Fibroblast of skin of left biceps (primary cell): Measurements from ENCODE around the gene DPF3.
A peak's percentile ranks its signal among the peaks of the same experiment; 100 is the strongest.

Source experiments
- DNase-seq, 2 experiments: peaks; one replicate each; pipeline ENCODE4 v3.0.0-alpha.2; 2013; ENCODE audit warnings: low read depth in 2 of 2

DPF3 gene

DNA sequence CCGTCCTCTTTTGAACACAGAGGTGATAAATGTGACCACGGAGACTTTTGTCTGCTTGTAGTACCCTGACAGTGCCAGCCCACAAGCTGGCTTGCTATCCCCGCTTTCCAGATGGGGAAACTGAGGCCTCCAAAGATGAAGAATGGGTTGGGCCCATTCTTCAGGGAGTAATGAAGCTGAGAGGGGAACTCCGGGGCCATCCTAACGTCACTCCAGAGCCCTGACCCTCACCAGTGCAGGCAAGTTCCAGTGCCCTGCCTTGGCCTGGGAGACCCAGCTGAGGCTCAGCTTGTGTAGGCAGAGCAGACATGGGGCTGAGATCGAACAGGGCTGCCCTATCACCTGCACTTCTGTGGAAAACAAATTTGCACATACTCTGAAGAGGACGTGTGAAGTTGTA lies 277.1 kb downstream of the DPF3 start:
- no peak for DNase-seq

DNA sequence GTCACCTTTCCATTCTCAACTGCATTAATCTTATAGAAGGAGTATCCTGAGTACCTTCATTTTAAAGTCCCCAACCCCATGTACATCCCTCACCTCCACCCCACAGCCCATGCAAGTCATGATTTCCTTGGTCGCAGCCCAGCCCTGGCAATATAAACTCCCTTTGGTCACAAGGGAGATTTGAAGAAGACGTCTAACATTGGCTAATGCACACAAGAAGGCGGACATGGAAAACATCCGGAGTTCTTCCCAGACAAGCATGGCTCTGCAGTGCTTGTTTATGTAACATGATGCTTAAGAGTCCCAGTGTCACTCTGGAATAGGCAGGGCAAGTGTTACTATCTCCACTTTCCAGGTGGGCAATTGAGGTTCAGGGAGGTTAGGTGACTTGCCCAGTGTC lies 277.6 kb downstream of the DPF3 start:
- DNase-seq: no peak

DNA sequence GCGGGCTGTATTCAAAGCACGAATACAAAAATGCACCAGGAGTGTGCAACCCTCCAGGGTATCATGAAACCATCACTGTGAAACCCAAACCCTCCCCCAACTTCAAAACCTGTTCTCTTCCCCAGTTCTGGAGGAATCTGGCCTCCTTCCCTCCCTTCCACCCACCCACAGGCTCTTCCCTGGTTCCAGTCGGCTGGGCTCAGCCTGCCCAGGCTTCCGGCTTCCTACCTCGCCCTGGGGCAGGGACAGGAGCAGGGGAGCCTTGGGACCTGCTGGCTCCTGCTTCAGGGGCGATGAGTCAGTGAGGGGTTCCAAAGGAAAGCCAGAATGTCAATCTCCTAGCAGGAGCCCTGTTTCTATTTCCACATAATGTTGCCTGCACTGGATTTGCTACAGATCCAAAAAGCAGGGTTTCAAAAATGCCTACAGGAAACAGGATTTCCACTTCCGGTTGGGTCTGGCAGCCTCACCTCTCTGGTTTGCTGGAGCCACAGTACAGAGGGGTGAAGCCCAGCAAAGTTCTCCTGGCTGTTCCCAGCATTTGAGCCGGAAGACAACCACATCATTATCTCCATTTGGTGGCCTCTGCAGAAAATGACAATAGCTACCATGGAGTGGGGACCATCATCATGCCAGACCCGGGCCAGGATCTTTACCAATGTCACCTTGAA lies 278.3 kb downstream of the DPF3 start:
- no peak for DNase-seq

DNA sequence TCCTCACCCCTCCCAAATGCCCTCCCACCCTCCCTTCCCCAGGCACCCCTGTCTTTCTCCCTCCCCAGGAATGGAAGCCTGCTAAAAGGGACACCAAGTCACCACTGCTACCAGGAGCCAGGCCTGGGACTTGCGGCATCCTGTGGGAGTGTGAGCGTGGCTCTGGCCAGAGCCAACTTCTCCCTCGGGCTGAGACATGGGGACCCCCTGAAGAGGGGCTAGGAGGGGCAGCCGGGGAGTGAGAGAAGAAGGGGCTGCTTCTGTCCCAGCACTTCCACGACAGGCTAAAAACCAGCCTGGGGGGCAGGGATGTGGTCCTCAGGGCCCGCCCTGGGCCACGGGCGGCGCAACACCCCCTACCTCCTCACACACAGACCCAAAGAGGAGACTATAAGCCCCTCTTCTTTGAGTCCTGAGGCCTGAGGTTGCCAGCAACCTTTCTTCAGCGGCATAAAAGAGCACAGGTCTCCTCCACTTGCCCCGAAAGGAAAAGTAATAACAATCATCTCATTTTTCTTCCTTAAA lies 278.9 kb downstream of the DPF3 start:
- DNase-seq: no peak

DNA sequence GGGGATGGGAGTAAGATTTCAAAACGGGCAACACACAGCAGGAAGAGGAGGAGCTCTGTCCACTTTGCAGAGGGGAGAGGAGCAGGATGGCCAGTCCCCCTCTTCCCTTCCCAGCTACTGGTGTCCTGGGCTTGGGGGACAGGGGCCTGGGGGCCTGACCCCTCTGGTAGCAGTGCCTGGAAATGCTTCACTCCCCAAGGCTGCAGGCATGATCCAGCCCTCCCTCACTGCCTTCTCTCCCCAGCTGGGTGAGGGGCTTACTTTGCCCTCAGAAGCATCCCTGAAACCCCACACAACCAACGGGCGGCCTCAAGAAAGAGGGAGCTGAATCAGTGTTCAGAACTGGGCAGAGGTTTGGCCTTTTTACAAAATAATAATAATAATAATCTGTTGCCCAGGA lies 279.5 kb downstream of the DPF3 start:
- DNase-seq: no peak

DNA sequence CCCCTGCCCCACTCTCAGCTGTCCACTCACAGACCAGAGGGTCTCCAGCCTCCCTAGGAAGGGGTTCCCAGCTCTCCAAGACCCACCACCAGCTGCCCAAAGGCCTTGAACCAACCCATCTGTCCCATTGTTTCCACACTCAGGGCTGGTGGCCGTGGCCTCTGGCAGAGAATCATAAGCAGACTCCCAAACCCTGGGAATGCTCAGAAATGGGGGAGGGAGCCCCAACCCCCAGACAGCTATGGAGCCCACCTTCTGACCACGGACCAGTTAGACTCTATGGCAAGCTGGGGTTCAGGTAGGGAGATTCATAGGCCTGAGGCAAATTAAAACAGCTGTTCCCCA lies 280.0 kb downstream of the DPF3 start:
- DNase-seq: no peak

DNA sequence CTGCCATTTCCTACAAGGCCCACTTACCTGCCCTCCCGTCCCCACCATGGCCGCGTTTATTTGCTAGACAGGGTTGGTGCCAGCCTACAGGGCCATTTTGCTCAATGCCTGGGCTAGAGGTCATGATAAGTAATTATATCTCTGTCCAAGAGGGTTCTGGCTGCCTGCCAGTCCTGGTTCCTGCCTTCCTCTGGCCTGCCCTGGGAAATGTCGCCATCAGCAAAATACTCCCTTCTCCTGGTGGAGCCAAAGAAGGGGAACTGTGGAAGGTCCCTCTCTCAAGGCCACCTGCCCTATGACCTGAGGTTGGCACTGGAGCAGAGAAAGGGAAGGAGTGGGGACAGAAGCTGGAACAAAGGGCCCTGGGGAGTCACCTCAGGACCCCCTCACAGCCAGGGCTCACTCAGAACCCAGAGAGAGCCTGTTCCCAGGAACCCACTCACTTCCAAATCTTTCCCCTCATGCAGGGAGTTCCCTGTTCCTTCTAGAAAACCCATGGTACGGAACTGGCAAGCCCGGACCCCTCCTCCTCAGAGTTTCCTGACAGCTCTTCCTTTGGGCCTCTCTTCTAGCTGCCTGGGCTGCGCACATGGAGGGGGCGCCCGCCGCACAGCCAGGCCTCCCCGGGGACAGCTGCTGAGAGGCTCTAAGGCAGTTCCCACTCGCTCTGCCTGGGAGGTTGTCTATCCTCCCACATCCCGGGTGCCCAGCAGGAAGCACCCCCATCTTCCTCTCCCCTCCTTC lies 280.5 kb downstream of the DPF3 start:
- DNase-seq: no peak

DNA sequence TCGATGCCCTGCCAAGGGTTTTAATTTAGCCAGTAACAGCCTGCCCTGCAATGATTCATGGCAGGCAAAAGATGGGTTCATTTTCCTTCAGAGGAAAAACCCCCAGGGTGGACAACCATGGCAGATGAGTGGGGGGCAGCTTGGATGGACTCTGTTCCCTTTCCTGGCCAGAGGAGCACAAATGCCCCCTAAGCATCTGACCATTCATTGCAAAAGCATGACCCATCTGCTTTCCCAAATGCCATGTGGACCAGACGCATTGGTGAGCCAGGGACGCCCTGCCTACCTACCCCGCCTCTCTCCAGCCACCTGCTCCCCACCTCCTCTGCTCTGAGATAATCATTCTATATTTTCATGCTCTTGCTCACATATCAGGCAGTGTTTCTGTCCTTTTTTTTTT lies 281.9 kb downstream of the DPF3 start:
- no peak for DNase-seq

DNA sequence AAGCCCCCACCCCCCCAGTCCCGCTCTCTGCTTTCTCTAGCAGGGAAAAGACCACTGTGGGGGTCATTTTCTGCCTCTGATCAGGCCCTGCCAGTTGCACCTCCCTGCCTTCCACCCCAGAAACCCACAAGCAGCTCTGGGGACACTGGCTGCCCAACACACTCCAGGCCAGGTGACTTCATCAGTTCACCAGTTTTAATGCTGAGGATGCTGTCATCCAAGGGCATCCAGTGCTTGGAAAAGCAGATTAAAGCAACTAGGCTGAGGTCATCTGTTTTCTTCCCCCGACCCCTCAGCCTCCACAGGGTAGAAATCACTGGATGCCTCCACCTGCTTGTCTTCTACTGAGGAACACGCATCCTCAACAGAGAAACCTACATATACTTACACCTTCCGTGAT lies 282.4 kb downstream of the DPF3 start:
- no peak for DNase-seq

DNA sequence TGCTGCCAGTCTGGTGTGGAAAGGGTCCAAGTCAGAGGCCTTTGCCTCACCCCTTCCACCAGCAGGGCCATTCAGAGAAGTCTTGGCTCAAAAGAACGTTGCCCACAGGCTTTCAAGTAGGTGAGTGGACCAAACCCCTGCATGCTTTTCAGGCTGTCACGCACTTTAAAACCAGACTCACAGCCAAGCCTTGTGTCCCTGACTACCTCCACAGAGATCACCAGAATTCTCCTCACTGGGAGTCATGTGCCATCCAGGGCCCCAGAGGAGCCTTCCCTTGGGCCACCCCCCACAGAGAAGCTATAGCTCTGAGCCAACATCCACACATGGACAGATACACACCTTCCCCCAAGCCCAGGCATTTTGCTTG lies 283.1 kb downstream of the DPF3 start:
- DNase-seq: no peak

DNA sequence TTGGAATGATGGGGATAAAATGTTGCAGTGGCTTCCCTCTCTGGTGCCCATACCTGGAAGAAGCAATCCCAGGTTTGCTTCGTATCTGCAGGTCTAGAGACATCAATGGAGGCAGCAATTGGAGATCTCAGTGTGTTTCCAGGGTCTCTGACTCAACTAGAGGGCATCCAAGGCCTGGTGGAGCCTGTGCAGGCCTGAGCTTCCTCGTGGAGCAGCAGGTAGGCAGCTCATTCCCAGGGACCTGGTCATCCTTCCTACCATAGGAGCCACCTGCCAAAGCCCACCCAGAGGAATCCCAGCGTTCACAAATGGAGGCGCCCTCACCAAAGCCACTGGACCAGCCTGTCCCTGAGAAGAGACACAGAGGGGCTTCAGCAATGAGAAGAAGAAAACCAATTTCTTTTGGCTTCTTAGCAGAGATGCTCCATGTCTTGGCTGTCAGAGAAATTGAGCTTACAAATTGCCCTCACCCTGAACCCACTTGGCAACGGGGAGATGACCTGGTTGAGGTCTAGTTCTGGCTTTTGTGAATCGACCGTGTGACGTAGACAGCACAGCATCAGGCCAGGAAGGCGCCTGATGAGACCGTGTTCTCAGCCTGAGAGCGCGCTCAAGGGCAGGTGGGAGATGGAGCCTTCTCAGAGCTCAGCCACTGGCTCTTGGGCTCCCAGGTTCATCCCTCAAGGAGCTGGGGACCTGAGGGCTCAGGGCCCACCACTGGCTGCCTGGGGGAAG lies 283.6 kb downstream of the DPF3 start:
- no peak for DNase-seq

DNA sequence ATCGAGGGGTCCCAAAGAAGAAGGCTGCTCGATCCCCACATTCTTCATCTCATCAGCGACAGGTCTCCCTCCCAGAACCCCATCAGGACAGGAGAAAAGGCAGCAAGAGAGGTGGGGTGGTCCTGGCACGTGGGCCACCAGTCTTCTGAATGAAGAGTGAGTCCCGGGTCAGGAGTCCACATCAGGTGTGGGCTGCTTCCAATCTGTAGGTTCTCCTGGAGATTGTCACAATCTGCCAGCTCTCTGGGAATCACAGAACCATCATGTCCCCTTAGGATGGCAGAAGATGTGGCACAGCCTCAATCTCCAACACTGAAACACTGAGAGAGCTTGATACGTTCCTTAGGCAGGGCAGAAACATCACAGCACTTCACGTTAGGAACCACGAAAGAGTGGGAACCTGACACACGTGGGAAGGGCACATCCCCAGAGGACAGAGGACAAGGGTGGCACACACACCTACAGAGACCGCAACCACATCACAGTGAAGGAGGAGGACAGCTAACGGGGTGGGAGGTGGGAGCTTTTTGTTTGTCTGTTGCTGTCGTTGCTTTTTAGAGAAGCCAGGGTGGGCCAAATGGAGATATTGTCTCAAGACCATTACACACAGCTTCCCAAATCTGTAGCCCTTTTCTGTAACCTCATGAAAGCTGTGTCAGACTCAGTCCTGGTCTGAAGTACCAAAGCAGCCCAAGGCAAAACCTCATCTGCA lies 284.5 kb downstream of the DPF3 start:
- DNase-seq: no peak

DNA sequence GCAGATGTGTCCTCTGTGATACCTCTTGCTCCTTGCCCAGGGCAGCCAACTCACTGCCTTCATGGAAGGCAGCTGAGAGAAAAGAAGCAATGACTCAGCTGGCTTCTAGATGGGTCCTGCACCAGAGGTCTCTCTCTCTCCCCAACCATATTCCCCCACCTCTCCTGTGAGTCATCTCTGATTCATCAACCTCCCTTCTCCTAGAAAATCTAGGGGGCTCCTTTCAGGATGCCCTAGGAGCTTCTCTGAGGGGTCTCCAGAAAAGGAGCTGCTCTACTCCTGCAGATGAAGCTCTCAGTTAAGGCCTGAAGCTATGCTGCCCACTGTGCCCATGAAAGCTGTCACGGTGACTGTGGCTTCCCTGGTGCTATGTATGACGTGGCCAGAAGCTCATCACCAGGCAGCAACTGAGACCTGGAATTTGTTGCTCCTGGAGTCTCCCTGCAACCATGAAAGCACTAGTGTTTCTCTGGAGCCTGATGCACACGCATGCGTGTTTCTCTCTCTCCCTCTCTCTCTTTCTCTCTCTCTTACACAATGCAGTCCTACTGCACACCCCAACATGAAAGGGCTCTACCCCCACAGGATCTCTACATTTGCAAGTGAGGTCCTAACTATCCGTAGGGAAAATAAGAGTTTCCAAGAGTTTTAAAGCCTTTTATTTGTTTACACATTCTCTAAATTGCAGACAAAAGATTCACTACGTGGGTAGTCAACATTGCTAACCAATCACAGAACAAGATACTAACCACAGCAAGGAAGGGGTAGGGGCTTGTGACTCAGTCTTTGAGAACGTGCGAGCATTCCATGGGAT lies 285.3 kb downstream of the DPF3 start:
- peak; percentile 80 for DNase-seq

DNA sequence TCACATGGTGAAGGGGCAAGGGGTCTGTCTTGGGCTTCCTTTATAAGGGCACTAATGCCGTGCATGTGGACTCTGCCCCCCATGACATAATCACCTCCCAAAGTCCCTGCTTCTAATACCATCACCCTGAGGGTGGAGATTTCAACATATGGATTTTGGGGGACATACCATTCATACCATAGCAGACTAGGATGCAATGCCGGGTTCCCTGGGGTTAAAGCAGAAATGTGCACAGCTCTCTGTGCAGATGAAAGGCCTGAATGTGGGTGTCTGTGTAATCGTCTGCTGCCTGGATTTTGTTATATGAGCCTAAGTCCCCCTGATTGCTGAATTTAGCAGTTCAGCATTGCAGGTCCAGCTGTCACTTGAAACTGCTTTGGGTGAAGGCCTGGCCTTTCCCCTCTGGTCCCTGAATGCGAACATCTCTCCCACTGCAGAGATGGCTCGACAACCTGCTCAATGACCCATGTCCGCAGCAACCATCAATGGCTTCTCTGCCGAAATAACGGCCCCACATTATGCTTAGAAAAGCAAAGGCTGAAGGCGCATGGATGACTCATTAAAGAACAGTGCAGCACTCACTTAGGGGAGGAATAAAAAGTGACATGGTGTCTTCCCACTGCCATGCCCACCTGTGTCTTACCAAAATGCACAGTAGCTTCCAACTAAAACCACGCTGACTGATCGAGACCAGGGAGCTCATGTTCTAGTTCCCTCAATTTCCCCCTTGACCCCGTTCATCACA lies 286.3 kb downstream of the DPF3 start:
- DNase-seq: peak in 1 of 2 experiments; percentile 27

DNA sequence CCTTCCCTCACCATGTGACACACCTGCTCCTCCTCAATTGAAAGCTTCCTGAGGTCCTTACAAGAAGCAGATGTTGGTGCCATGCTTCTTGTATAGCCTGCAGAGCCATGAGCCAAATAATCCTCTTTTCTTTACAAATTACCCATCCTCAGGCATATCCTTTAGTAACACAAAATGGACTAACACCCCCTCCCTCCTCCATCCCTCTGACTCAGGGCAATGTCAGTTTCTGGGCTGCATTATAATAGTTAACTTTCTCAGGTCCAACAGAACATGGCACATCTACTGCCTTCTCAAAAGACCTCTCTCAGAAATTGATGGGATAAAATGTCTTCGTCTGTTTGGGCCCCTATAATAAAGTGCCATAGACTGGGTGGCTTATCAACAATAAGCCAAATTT lies 287.0 kb downstream of the DPF3 start:
- no peak for DNase-seq

DNA sequence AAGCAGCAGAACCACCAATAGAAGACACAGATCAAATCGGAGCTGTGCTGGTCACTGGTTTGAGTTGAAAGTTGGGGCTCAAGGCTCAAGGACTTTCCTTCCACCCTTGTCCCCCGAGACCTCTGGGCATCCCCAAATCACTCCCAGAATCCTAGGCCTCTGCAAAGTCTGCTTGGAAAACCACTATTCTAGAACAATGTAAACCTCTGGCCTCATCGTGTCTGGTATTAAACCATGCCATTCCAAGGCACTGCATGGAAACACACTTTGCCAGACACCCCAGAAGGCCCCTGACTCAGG lies 288.0 kb downstream of the DPF3 start:
- DNase-seq: no peak

DNA sequence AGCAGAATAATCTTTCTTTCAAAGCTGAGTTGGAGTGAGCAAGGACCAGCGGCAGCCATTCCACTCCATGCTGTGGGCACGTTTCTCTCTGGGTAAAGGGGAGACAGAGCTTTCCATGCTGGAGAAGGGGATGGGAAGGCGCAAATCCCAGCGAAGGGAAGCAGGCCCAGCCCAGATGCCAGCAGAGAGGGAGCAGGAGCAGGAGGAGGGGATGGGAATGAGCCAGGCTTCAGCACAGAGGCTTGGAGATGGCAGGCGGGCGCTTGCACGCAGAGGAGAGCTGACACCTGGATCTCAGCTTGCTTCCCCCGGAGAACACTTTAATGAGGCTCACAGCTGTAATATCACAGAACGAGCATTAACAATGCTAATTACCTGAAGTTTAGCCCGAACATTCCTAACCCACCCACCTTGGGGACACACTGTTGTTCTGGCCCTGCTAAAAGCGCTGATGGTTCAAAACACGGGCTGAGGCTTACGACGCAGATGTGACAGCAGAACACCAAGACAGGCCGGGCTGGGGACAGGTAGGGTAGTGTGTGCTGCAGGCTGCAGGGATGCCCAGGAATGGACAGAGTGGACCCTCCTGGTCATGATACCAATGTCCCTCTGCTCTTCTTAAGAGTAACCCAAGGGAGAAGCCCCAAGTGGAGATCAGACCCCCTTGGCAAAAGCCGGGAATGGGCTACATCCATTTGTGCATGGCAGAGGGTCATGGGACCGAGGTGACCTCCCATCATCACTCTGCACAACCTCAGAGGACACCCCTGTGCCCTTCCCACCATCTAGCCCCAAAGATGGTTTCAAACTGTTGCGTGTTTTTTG lies 288.6 kb downstream of the DPF3 start:
- no peak for DNase-seq

DNA sequence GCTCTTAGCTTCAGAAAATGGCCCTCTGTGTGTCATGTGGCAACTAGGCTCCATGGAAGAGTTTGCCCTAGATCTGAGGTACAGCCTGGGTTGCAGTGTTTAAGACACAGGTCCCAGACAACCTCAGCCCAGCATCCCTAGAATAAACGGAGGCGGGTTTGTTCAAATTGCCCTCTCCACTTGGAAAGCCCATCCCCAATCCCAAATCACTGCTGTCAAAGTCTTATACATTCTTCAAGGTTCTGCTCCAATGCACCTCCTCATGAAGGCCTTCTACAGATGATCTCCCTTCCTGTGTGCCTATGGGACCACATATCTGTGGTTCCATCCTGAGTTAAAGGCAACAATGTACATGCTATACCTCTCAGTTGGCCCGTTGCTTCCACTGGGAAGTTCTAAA lies 289.8 kb downstream of the DPF3 start:
- no peak for DNase-seq

DNA sequence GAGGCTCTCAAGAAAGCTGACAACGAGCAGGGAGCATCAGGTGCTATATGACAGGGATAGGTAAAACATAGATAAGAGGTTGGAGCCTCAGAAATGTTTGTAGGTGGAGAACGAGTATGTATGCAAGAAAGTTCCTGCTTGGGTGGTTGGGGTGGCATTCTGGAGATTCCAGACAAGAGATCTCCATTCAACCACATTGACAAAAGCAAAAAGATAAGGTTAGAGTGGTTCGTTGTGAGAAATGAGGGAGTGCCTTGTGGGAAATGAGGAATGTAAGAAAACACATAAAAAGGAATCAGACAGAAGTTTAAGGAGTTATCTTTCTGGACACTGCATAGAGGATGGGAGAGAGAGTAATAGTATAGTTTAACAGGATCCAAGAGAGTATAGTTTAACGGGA lies 290.3 kb downstream of the DPF3 start:
- DNase-seq: no peak
